Activated CD8-positive, alpha-beta memory T cell treated with anti-CD3 and anti-CD28 coated beads, Interleukin-2, amount 50 U/mL, for 1 hour (primary cell): ENCODE measurements around the gene GNB3.
"Not testable (repeated sequence)": the region's sequence is repeated elsewhere in the genome, so short reads cannot be mapped to it uniquely, and the experiment has no call there.

Experiments used
- DNase-seq: peaks from one replicate; pipeline ENCODE4 v3.0.0-alpha.2; 2020; ENCODE audit errors: extremely low read depth

The GNB3 gene

DNA sequence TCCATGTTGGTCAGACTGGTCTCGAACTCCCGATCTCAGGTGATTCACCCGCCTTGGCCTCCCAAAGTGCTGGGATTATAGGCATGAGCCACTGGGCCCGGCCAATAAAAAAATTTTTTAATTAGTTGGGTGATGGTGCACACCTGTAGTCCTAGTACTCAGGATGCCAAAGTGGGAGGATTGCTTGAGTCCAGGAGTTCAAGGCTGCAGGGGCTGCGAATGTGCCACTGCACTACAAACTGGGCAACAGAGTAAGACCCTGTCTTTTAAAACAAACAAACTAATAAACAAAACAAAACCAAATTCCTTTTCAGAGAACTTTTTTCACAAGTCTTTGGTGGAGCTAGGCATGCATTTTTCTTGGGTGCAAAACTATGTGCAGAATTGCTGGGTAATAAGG, 42.5 kb downstream of the GNB3 start:
- DNase-seq = no peak

DNA sequence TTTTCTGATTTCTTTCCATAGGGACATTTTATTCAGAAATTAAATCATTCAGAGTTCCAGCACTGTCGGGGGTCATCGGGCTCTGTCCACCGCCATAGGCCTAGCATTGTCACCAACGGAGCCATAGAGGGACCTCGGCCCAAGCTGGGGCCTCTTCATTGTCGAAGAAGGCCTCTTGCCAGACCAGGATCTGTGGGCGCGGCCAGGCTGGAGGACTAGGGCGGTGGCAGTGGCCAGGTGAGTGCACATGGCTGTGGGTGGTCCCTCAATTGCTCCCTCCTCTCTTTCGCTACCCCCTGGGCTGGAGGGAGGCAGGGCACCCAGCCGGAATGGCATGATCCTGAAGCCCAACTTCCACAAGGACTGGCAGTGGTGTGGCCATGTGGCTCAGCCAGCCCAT, 43.0 kb downstream of the GNB3 start:
- DNase-seq = no peak

DNA sequence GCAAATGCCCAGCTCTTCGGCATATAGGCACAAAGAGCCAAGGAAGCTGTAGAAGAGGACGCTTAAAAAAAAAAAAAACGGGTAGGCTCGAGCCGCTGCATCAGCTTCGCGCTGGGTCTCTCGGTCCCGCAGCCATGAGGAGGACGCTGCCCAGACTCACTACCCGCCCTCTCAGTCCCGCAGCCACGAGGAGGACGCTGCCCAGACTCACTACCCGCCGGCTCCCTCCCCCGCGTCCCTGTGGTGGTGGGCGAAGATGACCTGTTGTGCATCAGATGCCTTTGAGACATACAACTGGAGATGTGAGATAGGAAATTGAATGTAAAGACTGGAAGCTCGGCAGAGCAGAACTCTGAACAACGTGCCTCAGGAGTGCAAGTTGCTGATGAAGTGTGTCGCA, 43.8 kb downstream of the GNB3 start:
- DNase-seq = no peak

DNA sequence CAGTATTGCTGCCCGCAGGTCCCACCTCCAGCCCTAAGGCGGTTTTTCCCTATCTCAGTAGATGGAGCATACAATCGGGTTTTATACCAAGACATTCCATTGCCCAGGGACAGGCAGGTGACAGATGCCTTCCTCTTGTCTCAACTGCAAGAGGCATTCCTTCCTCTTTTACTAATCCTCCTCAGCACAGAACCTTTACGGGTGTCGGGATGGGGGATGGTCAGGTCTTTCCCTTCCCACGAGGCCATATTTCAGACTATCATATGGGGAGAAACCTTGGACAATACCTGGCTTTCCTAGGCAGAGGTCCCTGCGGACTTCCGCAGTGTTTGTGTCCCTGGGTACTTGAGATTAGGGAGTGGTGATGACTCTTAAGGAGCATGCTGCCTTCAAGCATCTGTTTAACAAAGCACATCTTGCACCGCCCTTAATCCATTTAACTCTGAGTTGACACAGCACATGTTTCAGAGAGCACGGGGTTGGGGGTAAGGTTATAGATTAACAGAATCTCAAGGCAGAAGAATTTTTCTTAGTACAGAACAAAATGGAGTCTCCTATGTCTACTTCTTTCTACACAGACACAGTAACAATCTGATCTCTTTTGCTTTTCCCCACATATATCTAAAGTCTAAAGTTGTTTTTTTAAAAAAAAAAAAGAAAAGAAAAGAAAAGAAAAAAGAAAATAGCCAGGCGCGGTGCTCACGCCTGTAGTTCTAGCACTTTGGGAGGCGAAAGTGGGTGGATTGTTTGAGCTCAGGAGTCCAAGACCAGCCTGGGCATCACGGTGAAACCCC, 45.7 kb downstream of the GNB3 start:
- not testable (repeated sequence) for DNase-seq

DNA sequence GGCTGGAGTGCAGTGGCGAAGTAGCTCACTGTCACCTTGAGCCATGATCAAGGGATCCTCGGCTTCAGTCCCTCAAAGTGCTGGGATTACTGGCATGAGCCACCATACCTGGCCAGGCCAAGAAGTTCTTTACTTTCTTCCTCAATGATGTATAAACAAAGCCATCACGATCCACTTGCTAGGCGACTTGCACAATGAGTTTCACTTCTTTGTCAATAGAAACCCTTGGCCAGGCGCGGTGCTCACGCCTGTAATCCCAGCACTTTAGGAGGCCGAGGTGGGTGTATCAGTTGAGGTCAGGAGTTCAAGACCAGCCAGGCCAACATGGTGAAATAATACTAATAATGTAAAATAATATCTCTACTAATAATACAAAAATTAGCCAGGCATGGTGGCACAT, 46.7 kb downstream of the GNB3 start:
- no peak for DNase-seq

DNA sequence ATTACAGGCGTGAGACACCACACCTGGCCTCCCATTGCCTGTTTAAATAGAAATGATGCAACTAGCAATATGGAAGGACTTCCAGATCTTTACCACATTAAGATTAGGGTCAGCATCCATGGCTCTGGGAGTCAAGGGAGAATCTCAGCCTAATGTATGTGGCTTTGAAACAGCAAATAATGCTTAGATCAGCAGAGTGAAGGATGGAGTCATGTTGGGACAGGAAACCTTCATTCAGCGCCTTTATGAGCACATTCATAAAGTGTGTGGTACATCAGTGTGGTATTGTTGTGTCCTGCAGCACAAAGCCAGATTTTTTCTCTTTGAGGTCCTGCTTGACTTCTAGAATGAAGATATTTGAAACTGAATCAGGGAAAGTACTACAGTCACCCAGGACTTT, 47.6 kb downstream of the GNB3 start:
- no peak for DNase-seq

DNA sequence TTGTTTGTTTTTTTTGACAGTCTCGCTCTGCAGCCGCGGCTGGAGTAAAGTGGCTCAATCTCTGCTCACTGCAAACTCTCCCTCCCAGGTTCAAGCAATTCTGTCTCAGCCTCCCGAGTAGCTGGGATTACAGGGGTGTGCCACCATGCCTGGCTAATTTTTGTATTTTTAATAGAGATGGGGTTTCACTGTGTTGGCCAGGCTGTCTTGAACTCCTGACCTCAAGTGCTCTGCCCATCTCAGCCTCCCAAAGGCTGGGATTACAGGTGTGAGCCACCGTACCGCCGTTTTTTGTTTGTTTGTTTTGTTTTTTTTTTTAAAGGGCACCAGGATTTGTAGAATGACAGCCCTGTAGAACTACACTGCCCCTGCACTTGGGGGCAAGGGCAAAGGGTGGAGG, 48.1 kb downstream of the GNB3 start:
- not testable (repeated sequence) for DNase-seq

DNA sequence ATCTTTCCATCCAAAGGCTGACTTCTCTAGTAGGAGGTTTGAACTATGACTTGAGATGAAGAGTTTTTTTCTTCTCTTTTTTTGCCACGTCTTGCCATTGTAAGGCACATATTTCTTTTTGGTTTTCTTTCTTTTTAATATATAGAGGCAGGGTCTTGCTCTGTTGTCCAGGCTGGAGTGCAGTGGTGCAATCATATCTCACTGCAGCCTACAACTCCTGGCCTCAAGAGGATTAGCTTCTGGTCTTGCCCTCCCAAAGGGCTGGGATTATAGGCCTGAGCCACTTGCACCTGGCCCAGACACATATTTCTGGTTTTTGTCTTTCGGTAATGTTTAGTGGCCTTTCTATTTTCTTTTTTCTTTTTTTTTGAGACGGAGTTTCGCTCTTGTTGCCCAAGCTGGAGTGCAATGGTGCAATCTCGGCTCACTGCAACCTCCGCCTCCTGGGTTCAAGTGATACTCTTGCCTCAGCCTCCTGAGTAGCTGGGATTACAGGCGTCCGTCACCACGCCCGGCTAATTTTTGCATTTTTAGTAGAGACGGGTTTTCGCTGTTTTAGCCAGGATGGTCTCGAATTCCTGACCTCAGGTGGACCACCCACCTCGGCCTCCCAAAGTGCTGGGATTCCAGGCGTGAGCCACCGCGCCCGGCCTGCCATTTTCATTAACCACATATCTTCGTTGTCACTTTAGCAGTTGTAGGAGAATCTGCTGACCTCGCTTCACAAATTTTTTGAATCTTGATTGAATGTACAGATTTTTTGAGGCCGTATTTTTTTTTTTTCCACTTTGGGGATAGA, 49.2 kb downstream of the GNB3 start:
- not testable (repeated sequence) for DNase-seq

DNA sequence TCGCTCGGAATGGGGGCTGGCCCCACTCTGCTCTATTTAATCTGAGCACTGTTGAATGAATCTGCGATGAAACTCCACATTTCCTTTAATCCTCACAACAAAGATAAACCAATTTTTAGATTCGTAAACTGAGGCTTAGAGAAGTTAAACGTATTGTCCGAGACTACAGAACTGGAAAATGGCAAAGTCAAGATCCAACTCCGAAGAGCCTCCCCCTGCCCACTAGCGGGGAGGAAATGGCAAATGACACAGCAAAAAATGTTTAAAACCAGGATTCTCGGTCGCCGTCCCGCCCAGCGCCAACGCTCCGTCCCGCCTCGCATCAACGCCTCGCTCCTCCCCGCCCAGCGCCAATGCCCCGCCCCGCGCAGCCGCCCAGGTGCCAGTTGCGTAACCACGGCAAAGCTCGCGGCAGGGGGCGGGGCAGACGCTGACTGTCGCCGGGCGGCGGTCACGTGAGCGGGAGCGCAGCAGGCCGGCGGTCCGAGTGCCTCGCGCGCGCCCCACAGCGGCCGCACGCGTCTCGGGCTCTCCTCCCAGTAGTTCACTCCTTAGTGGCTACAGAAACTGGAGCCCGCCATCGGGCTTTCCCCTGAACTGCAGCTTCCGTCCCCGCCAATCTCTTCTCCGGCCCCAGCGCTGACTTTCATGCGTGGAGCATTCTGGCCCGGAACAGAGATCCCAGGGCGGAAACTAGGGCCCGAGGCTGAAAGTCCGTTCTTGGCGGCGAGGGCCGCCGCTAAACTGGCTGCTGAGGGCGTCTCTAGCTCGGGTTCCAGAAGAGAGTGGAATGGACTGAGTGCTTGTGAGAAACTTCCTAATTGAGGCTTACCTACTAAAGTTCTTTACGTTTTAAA, 50.3 kb downstream of the GNB3 start:
- DNase-seq = peak; percentile 93

DNA sequence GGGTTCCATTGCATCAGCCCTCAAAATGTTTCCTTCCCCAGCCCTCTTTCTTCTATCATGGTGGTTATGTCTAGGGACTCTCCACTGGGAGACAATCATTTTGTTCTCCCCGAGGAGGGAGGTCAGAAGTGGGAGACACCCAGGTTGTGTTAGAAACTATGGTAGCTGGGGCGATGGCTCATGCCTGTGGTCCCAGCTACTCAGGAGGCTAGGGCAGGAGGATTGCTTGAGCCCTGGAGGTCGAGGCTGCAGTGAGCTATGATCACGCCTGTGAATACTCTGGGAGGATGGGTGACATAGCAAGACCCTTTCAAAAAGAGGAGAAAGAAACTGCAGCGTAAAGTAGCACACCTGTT, 50.9 kb downstream of the GNB3 start:
- DNase-seq = no peak

DNA sequence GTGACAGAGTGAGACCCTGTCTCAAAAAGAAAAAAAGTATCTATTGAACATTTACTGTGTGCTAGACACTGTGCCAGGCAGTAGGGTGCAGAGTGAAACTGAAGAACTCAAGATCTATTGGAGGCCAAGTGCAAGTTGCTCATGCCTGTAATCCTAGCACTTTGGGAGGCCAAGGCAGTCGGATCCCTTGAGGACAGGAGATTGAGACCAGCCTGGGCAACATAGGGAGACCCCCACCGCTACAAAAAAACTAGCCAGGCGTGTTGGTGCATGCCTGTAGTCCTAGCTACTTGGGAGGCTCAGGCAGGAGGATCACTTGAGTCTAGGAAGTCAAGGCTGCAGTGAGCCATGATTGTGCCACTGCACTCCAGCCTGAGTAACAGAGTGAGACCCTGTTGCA, 52.0 kb downstream of the GNB3 start:
- DNase-seq = not testable (repeated sequence)

DNA sequence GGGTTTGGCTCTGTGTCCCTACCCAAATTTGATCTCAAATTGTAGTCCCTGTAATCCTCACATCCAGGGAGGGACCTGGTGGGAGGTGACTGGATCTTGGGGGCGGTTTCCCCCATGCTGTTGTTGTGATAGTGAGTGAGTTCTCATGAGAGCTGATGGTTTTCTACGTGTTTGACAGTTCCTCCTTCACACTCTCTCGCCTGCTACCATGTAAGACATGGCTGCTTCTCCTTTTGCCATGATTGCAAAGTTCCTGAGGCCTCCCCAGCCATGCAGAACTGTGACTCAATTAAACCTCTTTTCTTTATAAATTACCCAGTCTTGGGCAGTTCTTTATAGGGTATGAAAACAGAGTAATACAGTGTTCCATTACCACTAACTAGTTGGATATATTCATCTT, 53.6 kb downstream of the GNB3 start:
- DNase-seq = no peak
